OCI-LY3 (cell line): ENCODE data around the gene L3MBTL3.

Experiments used
- H2AFZ ChIP-seq: fragments of 200-600, 300-600 bp; shearing (Covaris generic); 2 replicates; pipeline ENCODE4 v1.6.0; 2014; ENCODE audit warnings: antibody characterized with exemption, low read depth, low read length
- H3K27ac ChIP-seq: fragments of 200-600, 300-600 bp; sonication (generic); 2 replicates; pipeline ENCODE4 v1.5.1; 2014; ENCODE audit warnings: mild to moderate bottlenecking, low read length, moderate library complexity, mixed read lengths
- H3K27me3 ChIP-seq: fragments of 200-600, 300-600 bp; sonication (generic); 2 replicates; pipeline ENCODE4 v1.6.1; 2014; ENCODE audit warnings: low read depth, low read length, mixed read lengths
- H3K36me3 ChIP-seq: fragments of 200-600, 300-600 bp; sonication (generic); replicated peaks from 2 replicates; pipeline ENCODE3; 2014; ENCODE audit warnings: low read depth, low read length, mixed read lengths
- H3K4me1 ChIP-seq: fragments of 300-600, 200-600 bp; sonication (generic); 2 replicates; pipeline ENCODE4 v1.6.1; 2014; ENCODE audit warnings: low read length, mixed read lengths
- H3K4me2 ChIP-seq: fragments of 200-600, 300-600 bp; sonication (generic); 2 replicates; pipeline ENCODE4 v1.6.1; 2014; ENCODE audit warnings: low read length, mixed read lengths
- H3K4me3 ChIP-seq: fragments of 300-600, 200-600 bp; sonication (generic); 2 replicates; pipeline ENCODE4 v1.5.1; 2014; ENCODE audit warnings: antibody characterized with exemption, mild to moderate bottlenecking, low read length, moderate library complexity
- H3K79me2 ChIP-seq: fragments of 300-600, 200-600 bp; shearing (Covaris generic); 2 replicates; pipeline ENCODE4 v1.6.1; 2014; ENCODE audit warnings: mild to moderate bottlenecking, low read length, mixed read lengths
- H3K9ac ChIP-seq: fragments of 300-600, 200-600 bp; shearing (Covaris generic); 2 replicates; pipeline ENCODE4 v1.6.0; 2014; ENCODE audit warnings: mild to moderate bottlenecking, low read length, moderate library complexity
- H3K9me3 ChIP-seq: fragments of 200-600, 300-600 bp; shearing (Covaris generic); 2 replicates; pipeline ENCODE4 v1.6.1; 2014; ENCODE audit warnings: low read length, mixed read lengths; ENCODE audit not compliant: insufficient read depth
- H4K20me1 ChIP-seq: fragments of 200-600, 300-600 bp; sonication (generic); 2 replicates; pipeline ENCODE4 v1.6.1; 2016; ENCODE audit warnings: low read length, mixed read lengths; ENCODE audit not compliant: insufficient read depth
- EZH2phosphoT487 ChIP-seq: fragments of 200-600 bp; shearing (Covaris generic); IDR thresholded peaks from 2 replicates; pipeline ENCODE4 v1.6.1; 2018; ENCODE audit warnings: antibody characterized with exemption, mixed run types, low read depth
- TF ChIP-seq, protein P1 (sequence below): fragments of 200-600, 300-600 bp; sonication (generic); IDR thresholded peaks from 2 replicates; pipeline ENCODE4 v1.5.1; 2014; ENCODE audit warnings: antibody characterized with exemption, low read length, low read depth

Gene L3MBTL3

DNA sequence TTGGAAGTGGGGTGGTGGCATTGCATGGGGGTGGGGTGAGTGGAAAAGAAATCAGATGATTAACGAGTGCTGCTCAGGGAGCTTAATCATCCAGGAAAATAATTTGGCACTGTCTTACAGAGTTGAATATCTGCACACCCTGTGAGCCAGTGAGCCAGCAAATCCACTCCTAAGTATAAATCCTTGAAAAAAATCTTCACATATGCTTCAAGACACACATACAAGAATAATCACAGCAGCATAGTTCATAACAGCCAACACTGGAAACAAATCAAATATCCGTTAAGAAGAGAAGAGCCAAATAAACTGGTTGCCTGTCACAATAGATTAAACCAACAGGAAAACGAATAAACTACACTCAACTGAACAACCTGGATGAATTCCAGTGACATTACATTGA lies 141.6 kb downstream of the L3MBTL3 start:
- Histone ChIP-seq H3K79me2 (no peaks in the 10 kb centered on the region), H4K20me1 (no peaks in the 10 kb centered on the region), H2AFZ (no peak overlapping the region), H3K36me3 (peaks cover 13% of the 10 kb centered on the region), H3K4me2 (no peak overlapping the region), H3K9ac (no peak overlapping the region), H3K4me3 (no peak overlapping the region), H3K27ac (no peak overlapping the region; the same call in 1 of the 2 replicates), H3K27me3 (no peaks in the 10 kb centered on the region), H3K4me1 (peaks cover 51% of the 10 kb centered on the region), H3K9me3 (no peaks in the 10 kb centered on the region)
- no peak for TF ChIP-seq EZH2phosphoT487
- TF ChIP-seq, protein P1, sequence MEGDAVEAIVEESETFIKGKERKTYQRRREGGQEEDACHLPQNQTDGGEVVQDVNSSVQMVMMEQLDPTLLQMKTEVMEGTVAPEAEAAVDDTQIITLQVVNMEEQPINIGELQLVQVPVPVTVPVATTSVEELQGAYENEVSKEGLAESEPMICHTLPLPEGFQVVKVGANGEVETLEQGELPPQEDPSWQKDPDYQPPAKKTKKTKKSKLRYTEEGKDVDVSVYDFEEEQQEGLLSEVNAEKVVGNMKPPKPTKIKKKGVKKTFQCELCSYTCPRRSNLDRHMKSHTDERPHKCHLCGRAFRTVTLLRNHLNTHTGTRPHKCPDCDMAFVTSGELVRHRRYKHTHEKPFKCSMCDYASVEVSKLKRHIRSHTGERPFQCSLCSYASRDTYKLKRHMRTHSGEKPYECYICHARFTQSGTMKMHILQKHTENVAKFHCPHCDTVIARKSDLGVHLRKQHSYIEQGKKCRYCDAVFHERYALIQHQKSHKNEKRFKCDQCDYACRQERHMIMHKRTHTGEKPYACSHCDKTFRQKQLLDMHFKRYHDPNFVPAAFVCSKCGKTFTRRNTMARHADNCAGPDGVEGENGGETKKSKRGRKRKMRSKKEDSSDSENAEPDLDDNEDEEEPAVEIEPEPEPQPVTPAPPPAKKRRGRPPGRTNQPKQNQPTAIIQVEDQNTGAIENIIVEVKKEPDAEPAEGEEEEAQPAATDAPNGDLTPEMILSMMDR, result no peak

DNA sequence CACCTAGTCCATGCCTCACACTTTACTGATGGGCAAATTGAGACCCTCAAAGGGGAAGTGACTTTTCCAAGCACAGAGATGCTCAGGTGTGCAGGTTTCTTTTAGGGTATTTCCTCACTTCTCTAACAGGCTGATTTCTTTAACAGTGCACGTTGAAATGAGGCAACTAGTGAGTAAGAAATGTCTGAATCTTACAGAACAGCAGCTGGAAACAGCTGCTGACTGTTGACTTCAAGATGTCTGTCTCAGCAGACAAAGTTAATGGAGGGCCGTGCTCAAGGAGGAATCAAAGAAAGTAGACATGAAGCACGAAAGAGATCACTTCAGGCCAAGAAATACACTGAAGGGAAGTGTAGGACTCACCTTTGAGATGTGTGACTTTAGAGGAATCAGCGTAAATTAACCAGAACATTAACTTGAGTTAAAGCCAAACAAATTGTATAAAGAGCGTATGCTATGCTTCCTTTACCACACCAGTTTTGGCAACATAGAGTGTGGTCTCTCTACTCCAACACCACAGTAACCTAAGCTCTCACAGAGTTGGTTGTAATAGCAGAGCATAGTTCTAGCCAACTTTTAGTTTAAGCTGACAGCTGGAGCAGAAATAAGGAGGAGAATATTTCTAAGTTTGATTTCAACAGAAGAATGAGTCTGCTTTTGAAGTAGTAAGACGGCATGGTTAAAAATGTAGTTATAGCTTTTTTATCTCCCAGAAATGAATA lies 143.5 kb downstream of the L3MBTL3 start:
- H3K9me3 ChIP-seq, result no peaks in the 10 kb centered on the region
- H4K20me1 ChIP-seq, result no peaks in the 10 kb centered on the region
- H3K4me1 ChIP-seq, result peaks cover 47% of the 10 kb centered on the region
- peak overlapping the region; percentile 82 for H3K4me2 ChIP-seq
- peak overlapping the region; percentile 69; the same call in 1 of the 2 replicates for H3K9ac ChIP-seq
- H3K27me3 ChIP-seq, result no peaks in the 10 kb centered on the region
- peak overlapping the region; percentile 62 for H3K4me3 ChIP-seq
- no peak for TF ChIP-seq EZH2phosphoT487
- TF ChIP-seq, protein P1, result no peak
- peaks cover 13% of the 10 kb centered on the region for H3K36me3 ChIP-seq
- peak overlapping the region; percentile 96 for H2AFZ ChIP-seq
- peak overlapping the region; percentile 98 for H3K27ac ChIP-seq
- H3K79me2 ChIP-seq, result no peaks in the 10 kb centered on the region

DNA sequence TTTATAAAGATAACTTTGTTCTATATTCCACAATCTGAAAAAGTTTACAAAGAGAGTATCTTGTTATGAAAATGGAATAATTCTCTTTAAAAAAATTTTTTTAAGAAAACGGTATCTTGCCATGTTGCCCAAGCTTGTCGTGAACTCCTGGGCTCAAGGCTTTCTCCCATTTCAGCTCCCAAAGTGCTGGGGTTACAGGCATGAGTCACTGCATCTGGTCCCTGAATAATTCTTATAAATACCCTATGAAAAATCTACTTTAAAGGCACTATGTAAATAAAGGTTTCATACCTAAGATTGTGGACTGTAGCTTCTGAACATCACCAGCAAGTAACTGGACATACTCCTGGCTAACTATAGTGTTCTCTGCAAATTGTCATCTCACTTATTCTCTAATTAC lies 144.0 kb downstream of the L3MBTL3 start:
- no peaks in the 10 kb centered on the region for H3K79me2 ChIP-seq
- peak overlapping the region; percentile 69; the same call in 1 of the 2 replicates for H3K9ac ChIP-seq
- H2AFZ ChIP-seq, result peak overlapping the region; percentile 96; the same call in 1 of the 2 replicates
- peaks cover 47% of the 10 kb centered on the region for H3K4me1 ChIP-seq
- no peaks in the 10 kb centered on the region for H3K9me3 ChIP-seq
- H4K20me1 ChIP-seq, result no peaks in the 10 kb centered on the region
- TF ChIP-seq, protein P1, result no peak
- no peak for TF ChIP-seq EZH2phosphoT487
- H3K4me2 ChIP-seq, result peak overlapping the region; percentile 82
- no peaks in the 10 kb centered on the region for H3K27me3 ChIP-seq
- H3K36me3 ChIP-seq, result peaks cover 13% of the 10 kb centered on the region
- H3K27ac ChIP-seq, result peak overlapping the region; percentile 98
- peak overlapping the region; percentile 62 for H3K4me3 ChIP-seq

DNA sequence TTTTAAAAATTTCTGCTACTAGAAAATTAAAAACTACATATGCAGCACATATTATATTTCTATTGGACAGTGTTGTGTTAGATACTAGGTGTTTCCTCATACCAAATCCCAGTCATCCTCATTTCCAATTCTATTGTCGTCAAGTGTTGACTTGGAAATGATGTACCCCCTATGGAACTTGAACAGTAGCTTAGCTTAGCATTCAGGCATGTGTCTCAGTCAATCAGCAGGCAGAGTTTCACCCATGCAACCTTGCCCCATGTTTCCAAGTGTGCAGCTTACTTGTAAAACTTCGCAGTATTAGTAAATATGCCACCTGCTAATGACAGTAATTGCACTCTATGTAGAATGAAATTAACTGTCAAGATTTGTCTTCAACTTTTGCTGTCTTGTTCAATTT lies 144.9 kb downstream of the L3MBTL3 start:
- Histone ChIP-seq H3K4me2 (no peak overlapping the region), H3K4me3 (no peak overlapping the region), H3K79me2 (no peaks in the 10 kb centered on the region), H2AFZ (peak overlapping the region; percentile 45; the same call in 1 of the 2 replicates), H3K9me3 (no peaks in the 10 kb centered on the region), H4K20me1 (no peaks in the 10 kb centered on the region), H3K27me3 (no peaks in the 10 kb centered on the region), H3K27ac (peak overlapping the region; percentile 98; the same call in 1 of the 2 replicates), H3K36me3 (peaks cover 9% of the 10 kb centered on the region), H3K4me1 (peaks cover 47% of the 10 kb centered on the region), H3K9ac (no peak overlapping the region)
- TF ChIP-seq, protein P1, result no peak
- TF ChIP-seq EZH2phosphoT487, result no peak
